ENCODE measurements around the gene LGI2.
"Not testable (repeated sequence)": the region's sequence is repeated elsewhere in the genome, so short reads cannot be mapped to it uniquely, and the experiment has no call there.

LGI2 gene

DNA sequence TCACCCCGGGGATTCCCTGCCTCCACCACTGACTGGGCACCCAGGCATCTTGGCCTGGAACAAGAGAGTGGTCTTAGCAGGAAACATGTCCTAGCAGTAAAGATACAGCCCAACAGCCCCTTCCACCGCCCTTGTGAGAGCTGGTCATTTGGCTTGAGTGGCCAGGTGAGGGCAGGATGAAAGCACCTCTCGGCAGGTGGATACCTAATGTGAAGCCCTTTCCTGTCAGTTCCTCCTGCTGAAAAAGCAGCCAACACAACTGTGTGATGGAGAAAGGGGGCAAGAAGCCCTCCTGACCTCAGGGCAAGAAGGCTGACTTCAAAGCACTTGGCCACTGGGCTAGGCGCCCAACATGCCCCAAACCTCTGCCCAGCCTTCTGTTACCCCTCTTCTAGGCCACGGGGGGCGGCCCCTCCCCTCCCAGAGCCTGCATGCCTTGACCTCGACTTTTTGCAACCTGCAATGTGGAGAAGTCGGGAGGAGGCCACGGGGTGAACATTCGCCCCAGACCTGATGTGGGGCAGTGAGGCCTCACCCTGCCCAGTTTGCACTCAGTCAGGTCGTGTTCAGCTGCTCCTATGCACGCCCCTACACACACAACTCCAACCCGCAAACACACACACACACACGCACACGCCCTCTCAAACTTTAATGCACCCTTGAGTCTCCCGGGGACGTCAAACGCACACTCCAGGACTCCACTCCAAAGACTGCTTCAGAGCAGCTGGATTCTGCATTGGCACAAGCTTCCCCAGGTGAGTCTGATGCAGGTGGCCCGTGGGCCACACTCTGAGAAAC lies 1.1 kb downstream of the LGI2 start:
- TF ChIP-seq, protein P1, sequence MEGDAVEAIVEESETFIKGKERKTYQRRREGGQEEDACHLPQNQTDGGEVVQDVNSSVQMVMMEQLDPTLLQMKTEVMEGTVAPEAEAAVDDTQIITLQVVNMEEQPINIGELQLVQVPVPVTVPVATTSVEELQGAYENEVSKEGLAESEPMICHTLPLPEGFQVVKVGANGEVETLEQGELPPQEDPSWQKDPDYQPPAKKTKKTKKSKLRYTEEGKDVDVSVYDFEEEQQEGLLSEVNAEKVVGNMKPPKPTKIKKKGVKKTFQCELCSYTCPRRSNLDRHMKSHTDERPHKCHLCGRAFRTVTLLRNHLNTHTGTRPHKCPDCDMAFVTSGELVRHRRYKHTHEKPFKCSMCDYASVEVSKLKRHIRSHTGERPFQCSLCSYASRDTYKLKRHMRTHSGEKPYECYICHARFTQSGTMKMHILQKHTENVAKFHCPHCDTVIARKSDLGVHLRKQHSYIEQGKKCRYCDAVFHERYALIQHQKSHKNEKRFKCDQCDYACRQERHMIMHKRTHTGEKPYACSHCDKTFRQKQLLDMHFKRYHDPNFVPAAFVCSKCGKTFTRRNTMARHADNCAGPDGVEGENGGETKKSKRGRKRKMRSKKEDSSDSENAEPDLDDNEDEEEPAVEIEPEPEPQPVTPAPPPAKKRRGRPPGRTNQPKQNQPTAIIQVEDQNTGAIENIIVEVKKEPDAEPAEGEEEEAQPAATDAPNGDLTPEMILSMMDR (conservative IDR thresholded peaks at IDR 0.05; ENCODE audit: low read depth, low read length), result no peak
- H3K4me3 ChIP-seq (ENCODE audit: low read length), result peak overlapping the region; percentile 32
- no peak for DNase-seq (ENCODE audit: low read depth)

DNA sequence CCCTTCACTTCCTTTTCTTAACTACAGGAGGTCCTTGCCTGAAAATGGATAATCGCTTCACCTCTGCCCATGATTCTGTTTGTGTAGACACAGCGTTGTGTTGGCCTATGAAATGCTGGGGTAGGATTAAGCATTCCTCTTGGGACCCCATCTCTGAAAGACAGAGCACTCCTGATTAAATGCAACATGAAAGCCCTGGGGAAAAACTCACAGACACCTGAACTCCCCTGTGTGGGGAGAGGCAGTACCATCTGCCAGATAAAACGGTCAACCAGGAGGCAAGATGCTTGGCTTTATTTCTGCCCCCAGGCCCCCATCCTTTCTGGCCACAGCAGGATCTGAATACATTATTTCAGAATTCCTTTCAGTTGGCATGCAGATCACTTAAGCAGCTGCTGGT lies 1.9 kb downstream of the LGI2 start:
- TF ChIP-seq, protein P1 (conservative IDR thresholded peaks at IDR 0.05; ENCODE audit: low read depth, low read length), result no peak
- DNase-seq (ENCODE audit: low read depth), result no peak
- H3K4me3 ChIP-seq (ENCODE audit: low read length), result no peak overlapping the region

DNA sequence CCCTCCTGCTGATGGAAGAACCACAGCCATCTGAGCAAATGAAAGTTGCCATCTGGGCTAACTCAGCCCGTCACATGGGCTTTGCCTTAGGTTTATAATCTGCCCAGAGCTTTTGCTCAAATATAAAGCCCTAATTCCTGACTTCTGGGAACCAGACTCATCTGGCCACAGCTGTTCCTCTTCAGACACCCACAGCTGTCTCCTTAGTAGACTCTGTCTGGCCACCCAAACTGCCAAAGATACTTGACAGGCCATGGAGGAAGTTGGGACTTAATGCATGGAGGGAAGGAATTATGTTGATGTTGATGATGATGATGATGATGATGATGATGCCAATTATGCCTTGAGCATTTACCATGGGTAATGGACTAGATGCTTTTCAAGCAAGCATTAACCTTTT lies 8.0 kb downstream of the LGI2 start:
- TF ChIP-seq, protein P1 (conservative IDR thresholded peaks at IDR 0.05; ENCODE audit: low read depth, low read length), result no peak
- DNase-seq (ENCODE audit: low read depth), result no peak
- no peak overlapping the region for H3K4me3 ChIP-seq (ENCODE audit: low read length)

DNA sequence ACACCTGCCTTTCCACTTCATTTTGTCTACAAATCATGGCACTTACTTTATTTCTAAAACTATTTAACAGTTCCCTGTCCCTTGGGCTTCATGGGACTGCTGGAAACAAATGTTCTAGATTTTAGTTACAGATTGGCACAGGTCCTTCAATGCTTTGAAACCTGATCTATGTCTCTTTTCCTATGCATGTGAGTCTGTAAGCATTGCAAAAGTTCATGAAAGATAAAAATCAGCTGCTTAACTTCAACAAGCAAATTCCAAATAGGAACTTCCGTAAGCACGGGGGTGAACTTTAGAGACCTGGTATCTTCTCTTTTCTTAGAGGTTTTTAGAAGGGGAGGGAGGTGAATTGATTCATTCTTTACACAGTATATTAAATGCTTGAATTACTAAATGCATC lies 9.5 kb downstream of the LGI2 start:
- TF ChIP-seq, protein P1 (conservative IDR thresholded peaks at IDR 0.05; ENCODE audit: low read depth, low read length), result no peak
- DNase-seq (ENCODE audit: low read depth), result no peak

DNA sequence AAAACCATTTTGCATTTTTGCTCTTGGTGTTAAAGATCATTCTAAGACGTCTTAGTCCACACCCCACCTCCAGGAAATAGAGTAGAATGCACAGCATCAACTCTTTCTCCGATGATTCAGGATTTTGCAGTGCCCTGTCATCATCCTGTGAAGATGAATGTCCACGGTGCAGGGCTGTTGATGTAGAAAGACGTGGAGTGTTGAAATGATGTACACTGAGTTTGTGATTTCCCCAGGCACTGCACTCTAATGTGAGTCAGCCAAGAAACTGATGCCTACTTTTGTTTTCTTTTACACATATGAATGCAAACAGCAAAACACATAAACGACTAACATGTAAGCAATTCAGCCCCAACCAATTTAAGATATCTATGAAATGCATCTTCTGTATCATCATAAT lies 10.5 kb downstream of the LGI2 start:
- TF ChIP-seq, protein P1 (conservative IDR thresholded peaks at IDR 0.05; ENCODE audit: low read depth, low read length), result no peak
- H3K4me3 ChIP-seq (ENCODE audit: low read length), result no peak overlapping the region
- DNase-seq (ENCODE audit: low read depth), result no peak

More for the DNA sequence above, 9.5 kb downstream of the LGI2 start:
- H3K4me3 ChIP-seq (ENCODE audit: low read length), result no peak overlapping the region

DNA sequence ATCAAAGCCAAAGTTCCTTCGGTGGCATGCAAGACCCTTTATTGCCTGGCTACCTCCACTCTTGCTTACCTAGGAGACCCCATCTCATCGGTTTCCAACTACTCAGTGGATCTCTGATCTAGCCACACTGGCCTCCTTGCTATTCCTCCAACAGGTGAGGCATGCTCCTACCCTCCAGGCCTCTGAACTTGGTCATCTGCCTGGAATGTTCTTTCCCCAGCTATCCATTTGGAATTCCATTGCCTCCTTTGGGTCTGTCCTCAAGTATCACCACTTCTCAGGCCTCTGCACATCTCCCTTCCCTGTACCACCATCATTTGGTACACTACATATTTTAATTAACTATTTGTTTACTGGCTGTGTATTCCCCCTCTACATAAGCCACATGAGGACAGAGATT lies 11.2 kb downstream of the LGI2 start:
- no peak for DNase-seq (ENCODE audit: low read depth)
- TF ChIP-seq, protein P1 (conservative IDR thresholded peaks at IDR 0.05; ENCODE audit: low read depth, low read length), result no peak
- H3K4me3 ChIP-seq (ENCODE audit: low read length), result no peak overlapping the region

DNA sequence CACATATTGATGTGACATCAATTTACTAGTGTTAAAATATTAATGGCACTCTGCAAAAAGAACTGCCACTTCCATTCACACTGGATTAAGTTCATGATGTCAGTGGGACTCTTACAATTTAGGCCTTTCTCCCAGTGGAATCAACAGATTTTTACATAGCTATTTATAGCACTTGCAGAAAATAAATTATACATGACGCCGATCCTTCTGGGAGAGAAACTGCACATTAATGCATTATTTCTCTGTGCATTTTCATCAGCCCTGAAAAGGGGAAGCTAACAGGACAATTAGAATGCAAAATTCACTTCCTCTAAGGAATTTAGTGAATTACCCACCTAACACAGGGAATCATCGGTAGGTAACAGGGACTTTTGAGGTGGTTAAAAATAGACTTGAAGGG lies 15.7 kb downstream of the LGI2 start:
- H3K4me3 ChIP-seq (ENCODE audit: low read length), result no peak overlapping the region
- TF ChIP-seq, protein P1 (conservative IDR thresholded peaks at IDR 0.05; ENCODE audit: low read depth, low read length), result no peak
- DNase-seq (ENCODE audit: low read depth), result no peak

DNA sequence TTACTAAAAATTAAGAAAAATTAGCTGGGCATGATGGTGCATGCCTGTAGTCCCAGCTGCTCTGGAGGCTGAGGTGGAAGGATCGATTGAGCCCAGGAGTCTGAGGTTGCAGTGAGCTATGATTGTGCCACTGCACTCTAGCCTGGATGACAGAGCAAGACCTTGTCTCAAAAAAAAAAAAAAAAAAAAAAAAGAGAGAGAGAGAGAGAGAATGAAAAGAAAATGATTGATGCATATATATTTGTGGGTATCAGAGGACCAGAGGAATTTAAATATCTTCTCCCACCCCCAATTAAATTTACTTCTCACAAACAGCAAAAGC lies 16.1 kb downstream of the LGI2 start:
- not testable (repeated sequence) for DNase-seq (ENCODE audit: low read depth)

More for the DNA sequence above, 16.1 kb downstream of the LGI2 start:
- not testable (repeated sequence) for H3K4me3 ChIP-seq (ENCODE audit: low read length)

All from retinal pigment epithelial cell (primary cell).